ENCODE data around the gene PRTG. TPM values are rescaled to one million over a fixed set of nuclear protein-coding genes. Genes with fewer than 3 reads are reported as not detected.

PRTG gene
- total and polyA plus RNA-seq, 3 experiments from 2014 or later: not detected

- H3K27me3 ChIP-seq (ENCODE audit: insufficient read depth, low read length, poor library complexity, severe bottlenecking): no peaks in the 10 kb centered on the region
- no peaks in the 10 kb centered on the region for H3K36me3 ChIP-seq (ENCODE audit: insufficient read depth, low read length)
- no peak overlapping the region for H3K27ac ChIP-seq (ENCODE audit: low read depth, low read length)
- no peak for DNase-seq
- H3K4me1 ChIP-seq (ENCODE audit: insufficient read depth, low read length): no peaks in the 10 kb centered on the region
- ChIA-PET POLR2A (no interaction called here), CTCF (no interaction called here)
- no peak overlapping the region for H3K4me3 Mint-ChIP-seq
- H3K4me3 ChIP-seq (ENCODE audit: low read length): no peak overlapping the region
- H3K27ac Mint-ChIP-seq: no peak overlapping the region
- H3K9me3 ChIP-seq (ENCODE audit: low read length): no peaks in the 10 kb centered on the region
- H3K4me1 Mint-ChIP-seq: no peaks in the 10 kb centered on the region
- H3K27me3 Mint-ChIP-seq: peaks cover 0 to 3% of the 10 kb centered on the region in 2 donors
- no peaks in the 10 kb centered on the region for H3K36me3 Mint-ChIP-seq
- no peaks in the 10 kb centered on the region for H3K9me3 Mint-ChIP-seq
Observed at GRCh38 chr15:55660153-55660552, 82.8 kb downstream of the PRTG start.

GRCh38 chr15:55659481-55659880, 83.5 kb downstream of the PRTG start:
- CTCF ChIA-PET: no interaction called here
- no peaks in the 10 kb centered on the region for H3K36me3 ChIP-seq (ENCODE audit: insufficient read depth, low read length)
- DNase-seq: no peak
- no peak overlapping the region for H3K4me3 Mint-ChIP-seq
- H3K4me1 ChIP-seq (ENCODE audit: insufficient read depth, low read length): no peaks in the 10 kb centered on the region
- no peak overlapping the region for H3K27ac Mint-ChIP-seq
- H3K36me3 Mint-ChIP-seq: no peaks in the 10 kb centered on the region
- no peaks in the 10 kb centered on the region for H3K9me3 Mint-ChIP-seq
- H3K4me3 ChIP-seq (ENCODE audit: low read length): no peak overlapping the region
- H3K27me3 ChIP-seq (ENCODE audit: insufficient read depth, low read length, poor library complexity, severe bottlenecking): no peaks in the 10 kb centered on the region
- H3K27me3 Mint-ChIP-seq: peaks cover 0 to 3% of the 10 kb centered on the region in 2 donors
- POLR2A ChIA-PET: no interaction called here
- H3K9me3 ChIP-seq (ENCODE audit: low read length): no peaks in the 10 kb centered on the region
- no peak overlapping the region for H3K27ac ChIP-seq (ENCODE audit: low read depth, low read length)
- H3K4me1 Mint-ChIP-seq: no peaks in the 10 kb centered on the region

GRCh38 chr15:55658886-55659285, 84.1 kb downstream of the PRTG start:
- ChIA-PET POLR2A (no interaction called here), CTCF (interaction anchor here (1.2 to 1.4 kb wide), 2 partner anchors 8 to 10 kb away, joined by 3 to 4 read pairs; no protein-coding TSS in a partner anchor)
- Histone ChIP-seq H3K4me1 (ENCODE audit: insufficient read depth, low read length) (no peaks in the 10 kb centered on the region), H3K36me3 (ENCODE audit: insufficient read depth, low read length) (no peaks in the 10 kb centered on the region), H3K27ac (ENCODE audit: low read depth, low read length) (no peak overlapping the region), H3K9me3 (ENCODE audit: low read length) (no peaks in the 10 kb centered on the region), H3K4me3 (ENCODE audit: low read length) (no peak overlapping the region), H3K27me3 (ENCODE audit: insufficient read depth, low read length, poor library complexity, severe bottlenecking) (no peaks in the 10 kb centered on the region)
- H3K9me3 Mint-ChIP-seq: no peaks in the 10 kb centered on the region
- H3K36me3 Mint-ChIP-seq: no peaks in the 10 kb centered on the region
- no peaks in the 10 kb centered on the region for H3K4me1 Mint-ChIP-seq
- no peak overlapping the region for H3K4me3 Mint-ChIP-seq
- H3K27ac Mint-ChIP-seq: no peak overlapping the region
- H3K27me3 Mint-ChIP-seq: peaks cover 0 to 3% of the 10 kb centered on the region in 2 donors
- no peak for DNase-seq

GRCh38 chr15:55654561-55655031, 88.4 kb downstream of the PRTG start:
- no peak for DNase-seq
- Histone ChIP-seq H3K9me3 (ENCODE audit: low read length) (no peaks in the 10 kb centered on the region), H3K36me3 (ENCODE audit: insufficient read depth, low read length) (no peaks in the 10 kb centered on the region), H3K27ac (ENCODE audit: low read depth, low read length) (no peak overlapping the region), H3K4me3 (ENCODE audit: low read length) (no peak overlapping the region), H3K27me3 (ENCODE audit: insufficient read depth, low read length, poor library complexity, severe bottlenecking) (no peaks in the 10 kb centered on the region), H3K4me1 (ENCODE audit: insufficient read depth, low read length) (no peaks in the 10 kb centered on the region)
- Mint-ChIP-seq H3K4me3 (no peak overlapping the region), H3K27ac (no peak overlapping the region), H3K27me3 (peaks cover 0 to 5% of the 10 kb centered on the region in 2 donors), H3K4me1 (no peaks in the 10 kb centered on the region), H3K36me3 (no peaks in the 10 kb centered on the region), H3K9me3 (no peaks in the 10 kb centered on the region)
- CTCF ChIA-PET: no interaction called here
- POLR2A ChIA-PET: no interaction called here

GRCh38 chr15:55652909-55653495, 90.0 kb downstream of the PRTG start:
- Mint-ChIP-seq H3K9me3 (no peaks in the 10 kb centered on the region), H3K27me3 (peaks cover 0 to 5% of the 10 kb centered on the region in 2 donors), H3K36me3 (no peaks in the 10 kb centered on the region), H3K4me3 (no peak overlapping the region), H3K27ac (no peak overlapping the region), H3K4me1 (no peaks in the 10 kb centered on the region)
- H3K4me3 ChIP-seq (ENCODE audit: low read length): no peak overlapping the region
- ChIA-PET POLR2A (no interaction called here), CTCF (no interaction called here)
- H3K4me1 ChIP-seq (ENCODE audit: insufficient read depth, low read length): no peaks in the 10 kb centered on the region
- no peaks in the 10 kb centered on the region for H3K36me3 ChIP-seq (ENCODE audit: insufficient read depth, low read length)
- no peak for DNase-seq
- no peaks in the 10 kb centered on the region for H3K27me3 ChIP-seq (ENCODE audit: insufficient read depth, low read length, poor library complexity, severe bottlenecking)
- no peaks in the 10 kb centered on the region for H3K9me3 ChIP-seq (ENCODE audit: low read length)
- no peak overlapping the region for H3K27ac ChIP-seq (ENCODE audit: low read depth, low read length)

GRCh38 chr15:55652359-55652758, 90.6 kb downstream of the PRTG start:
- Histone ChIP-seq H3K36me3 (ENCODE audit: insufficient read depth, low read length) (no peaks in the 10 kb centered on the region), H3K4me3 (ENCODE audit: low read length) (no peak overlapping the region), H3K4me1 (ENCODE audit: insufficient read depth, low read length) (no peaks in the 10 kb centered on the region), H3K27ac (ENCODE audit: low read depth, low read length) (no peak overlapping the region), H3K27me3 (ENCODE audit: insufficient read depth, low read length, poor library complexity, severe bottlenecking) (no peaks in the 10 kb centered on the region), H3K9me3 (ENCODE audit: low read length) (no peaks in the 10 kb centered on the region)
- Mint-ChIP-seq H3K4me3 (no peak overlapping the region), H3K27me3 (peaks cover 0 to 5% of the 10 kb centered on the region in 2 donors), H3K27ac (no peak overlapping the region), H3K36me3 (no peaks in the 10 kb centered on the region), H3K9me3 (no peaks in the 10 kb centered on the region), H3K4me1 (no peaks in the 10 kb centered on the region)
- no peak for DNase-seq
- POLR2A ChIA-PET: no interaction called here
- CTCF ChIA-PET: no interaction called here

- no peaks in the 10 kb centered on the region for H3K4me1 ChIP-seq (ENCODE audit: insufficient read depth, low read length)
- no peak for DNase-seq
- ChIA-PET POLR2A (interaction anchor here (0.7 kb wide), 1 partner anchor 353 kb away, joined by 4 read pairs; no protein-coding TSS in a partner anchor), CTCF (interaction anchor here (1.0 to 1.9 kb wide), 6 partner anchors 9 to 596 kb away, joined by 3 to 5 read pairs (median 4); no protein-coding TSS in a partner anchor)
- H3K9me3 Mint-ChIP-seq: no peaks in the 10 kb centered on the region
- no peaks in the 10 kb centered on the region for H3K36me3 ChIP-seq (ENCODE audit: insufficient read depth, low read length)
- no peaks in the 10 kb centered on the region for H3K27me3 ChIP-seq (ENCODE audit: insufficient read depth, low read length, poor library complexity, severe bottlenecking)
- H3K27ac Mint-ChIP-seq: no peak overlapping the region
- no peaks in the 10 kb centered on the region for H3K9me3 ChIP-seq (ENCODE audit: low read length)
- H3K27ac ChIP-seq (ENCODE audit: low read depth, low read length): no peak overlapping the region
- peaks cover 0 to 5% of the 10 kb centered on the region in 2 donors for H3K27me3 Mint-ChIP-seq
- no peaks in the 10 kb centered on the region for H3K36me3 Mint-ChIP-seq
- no peak overlapping the region for H3K4me3 ChIP-seq (ENCODE audit: low read length)
- H3K4me1 Mint-ChIP-seq: no peaks in the 10 kb centered on the region
- H3K4me3 Mint-ChIP-seq: no peak overlapping the region
Observed at GRCh38 chr15:55649058-55649423, 93.9 kb downstream of the PRTG start.

- ChIA-PET CTCF (no interaction called here), POLR2A (no interaction called here)
- Histone ChIP-seq H3K27me3 (ENCODE audit: insufficient read depth, low read length, poor library complexity, severe bottlenecking) (no peaks in the 10 kb centered on the region), H3K4me3 (ENCODE audit: low read length) (no peak overlapping the region), H3K4me1 (ENCODE audit: insufficient read depth, low read length) (no peaks in the 10 kb centered on the region), H3K9me3 (ENCODE audit: low read length) (no peaks in the 10 kb centered on the region), H3K27ac (ENCODE audit: low read depth, low read length) (no peak overlapping the region), H3K36me3 (ENCODE audit: insufficient read depth, low read length) (no peaks in the 10 kb centered on the region)
- H3K9me3 Mint-ChIP-seq: no peaks in the 10 kb centered on the region
- no peaks in the 10 kb centered on the region for H3K36me3 Mint-ChIP-seq
- peaks cover 9 to 13% of the 10 kb centered on the region in 2 donors for H3K27me3 Mint-ChIP-seq
- DNase-seq: no peak
- H3K27ac Mint-ChIP-seq: no peak overlapping the region
- no peak overlapping the region for H3K4me3 Mint-ChIP-seq
- H3K4me1 Mint-ChIP-seq: no peaks in the 10 kb centered on the region
Observed at GRCh38 chr15:55638764-55639163, 104.2 kb downstream of the PRTG start.

Data from CD8-positive, alpha-beta memory T cell (primary cell).